AG09309 (cell line): ENCODE results near the gene NAA20.

Source experiments
- DNase-seq: peaks from one replicate; pipeline ENCODE4 v3.0.0-alpha.2; 2010; ENCODE audit warnings: low read depth
- H3K4me3 ChIP-seq: 2 replicates; pipeline ENCODE4 v1.5.1; 2011; ENCODE audit warnings: mild to moderate bottlenecking, low read depth, low read length, moderate library complexity; ENCODE audit not compliant: control insufficient read depth
- TF ChIP-seq, protein P1 (sequence below): IDR thresholded peaks from 2 replicates; pipeline ENCODE4 v1.5.1; 2011; ENCODE audit warnings: mild to moderate bottlenecking, low read depth, low read length, inconsistent platforms; ENCODE audit not compliant: insufficient read depth, control insufficient read depth; ENCODE audit errors: missing control alignments

NAA20 gene

GRCh38 chr20:20039752-20040387 lies 22.7 kb downstream of the NAA20 start:
- TF ChIP-seq, protein P1, sequence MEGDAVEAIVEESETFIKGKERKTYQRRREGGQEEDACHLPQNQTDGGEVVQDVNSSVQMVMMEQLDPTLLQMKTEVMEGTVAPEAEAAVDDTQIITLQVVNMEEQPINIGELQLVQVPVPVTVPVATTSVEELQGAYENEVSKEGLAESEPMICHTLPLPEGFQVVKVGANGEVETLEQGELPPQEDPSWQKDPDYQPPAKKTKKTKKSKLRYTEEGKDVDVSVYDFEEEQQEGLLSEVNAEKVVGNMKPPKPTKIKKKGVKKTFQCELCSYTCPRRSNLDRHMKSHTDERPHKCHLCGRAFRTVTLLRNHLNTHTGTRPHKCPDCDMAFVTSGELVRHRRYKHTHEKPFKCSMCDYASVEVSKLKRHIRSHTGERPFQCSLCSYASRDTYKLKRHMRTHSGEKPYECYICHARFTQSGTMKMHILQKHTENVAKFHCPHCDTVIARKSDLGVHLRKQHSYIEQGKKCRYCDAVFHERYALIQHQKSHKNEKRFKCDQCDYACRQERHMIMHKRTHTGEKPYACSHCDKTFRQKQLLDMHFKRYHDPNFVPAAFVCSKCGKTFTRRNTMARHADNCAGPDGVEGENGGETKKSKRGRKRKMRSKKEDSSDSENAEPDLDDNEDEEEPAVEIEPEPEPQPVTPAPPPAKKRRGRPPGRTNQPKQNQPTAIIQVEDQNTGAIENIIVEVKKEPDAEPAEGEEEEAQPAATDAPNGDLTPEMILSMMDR = no peak
- DNase-seq = no peak
- H3K4me3 ChIP-seq = no peak overlapping the region

- no peak for DNase-seq
- TF ChIP-seq, protein P1 = no peak
- peak overlapping the region; percentile 99 for H3K4me3 ChIP-seq
These were observed 34.6 kb downstream of the NAA20 start for GRCh38 chr20:20051767-20052073.

DNA sequence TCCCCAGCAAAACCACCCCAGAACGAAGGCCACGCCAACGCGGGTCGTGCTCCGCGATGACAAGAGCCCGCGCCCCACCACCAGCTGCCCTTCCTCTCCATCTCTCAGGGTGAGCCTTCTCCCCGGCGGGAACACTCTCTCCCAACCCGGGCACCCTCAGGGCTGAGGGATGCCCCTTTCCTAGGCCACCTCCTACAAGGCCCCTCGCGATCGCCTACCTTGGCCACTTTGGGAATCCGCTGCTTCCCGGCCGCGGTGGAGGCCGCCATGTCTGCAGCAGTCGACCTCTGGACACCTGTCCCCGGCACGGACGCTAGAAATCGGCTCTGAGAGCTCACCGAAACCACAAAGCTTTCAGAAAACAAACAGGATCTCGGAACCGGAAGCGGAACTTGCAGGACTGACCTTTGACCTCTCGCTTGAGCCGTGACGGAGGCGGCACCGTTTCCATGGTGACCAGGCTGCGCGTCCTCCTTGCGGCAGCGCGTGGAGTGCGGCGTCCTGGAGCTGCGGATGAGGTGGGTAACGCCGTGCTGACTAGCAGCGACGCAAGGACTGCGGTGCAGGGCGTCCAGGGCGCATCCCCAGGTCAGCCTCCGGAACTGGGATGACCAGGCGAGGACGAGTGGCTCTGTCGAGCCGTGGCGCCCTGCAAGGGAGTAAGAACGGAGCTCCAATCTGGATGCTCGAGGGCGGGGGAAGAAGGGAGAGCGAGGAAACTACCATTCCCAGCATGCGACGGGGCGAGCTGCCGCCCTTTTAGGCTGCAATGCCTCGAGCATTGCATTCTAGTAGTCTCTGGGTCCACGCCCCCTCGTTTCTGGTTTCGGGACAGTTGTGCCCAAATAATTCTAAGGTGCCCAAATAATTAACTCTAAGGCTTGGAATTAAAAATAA lies 35.2 kb downstream of the NAA20 start, which contains the start of the genes CFAP61 and CRNKL1:
CFAP61 (plus strand) TSS at position 459 of the 897 bp plus-strand sequence. CDS start 4,122 bp downstream, outside the sequence.
CRNKL1 (minus strand) TSS at position 393 of the 897 bp plus-strand sequence; CDS start at position 269, 124 bp downstream.
- peak; percentile 80 for DNase-seq

GRCh38 chr20:20060234-20060998 lies 43.3 kb downstream of the NAA20 start:
- H3K4me3 ChIP-seq = no peak overlapping the region
- TF ChIP-seq, protein P1 = no peak
- DNase-seq = no peak

More for the DNA sequence above, 35.2 kb downstream of the NAA20 start, which contains the start of the genes CFAP61 and CRNKL1:
- TF ChIP-seq, protein P1 = no peak
- H3K4me3 ChIP-seq = peak within 1 kb of the TSS; percentile 99

- TF ChIP-seq, protein P1 = no peak
- H3K4me3 ChIP-seq = no peak overlapping the region
- no peak for DNase-seq
These were observed 47.0 kb downstream of the NAA20 start for GRCh38 chr20:20063941-20064702.
